Femur (tissue), 1 donor: Measurements from ENCODE around the gene ATP6AP2.
A peak's percentile ranks its signal among the peaks of the same experiment; 100 is the strongest.
"Not testable (repeated sequence)": the region's sequence is repeated elsewhere in the genome, so short reads cannot be mapped to it uniquely, and the experiment has no call there.

Experiments used
- DNase-seq: peaks from one replicate; pipeline ENCODE4 v3.0.0-alpha.2; 2017

ATP6AP2 gene

DNA sequence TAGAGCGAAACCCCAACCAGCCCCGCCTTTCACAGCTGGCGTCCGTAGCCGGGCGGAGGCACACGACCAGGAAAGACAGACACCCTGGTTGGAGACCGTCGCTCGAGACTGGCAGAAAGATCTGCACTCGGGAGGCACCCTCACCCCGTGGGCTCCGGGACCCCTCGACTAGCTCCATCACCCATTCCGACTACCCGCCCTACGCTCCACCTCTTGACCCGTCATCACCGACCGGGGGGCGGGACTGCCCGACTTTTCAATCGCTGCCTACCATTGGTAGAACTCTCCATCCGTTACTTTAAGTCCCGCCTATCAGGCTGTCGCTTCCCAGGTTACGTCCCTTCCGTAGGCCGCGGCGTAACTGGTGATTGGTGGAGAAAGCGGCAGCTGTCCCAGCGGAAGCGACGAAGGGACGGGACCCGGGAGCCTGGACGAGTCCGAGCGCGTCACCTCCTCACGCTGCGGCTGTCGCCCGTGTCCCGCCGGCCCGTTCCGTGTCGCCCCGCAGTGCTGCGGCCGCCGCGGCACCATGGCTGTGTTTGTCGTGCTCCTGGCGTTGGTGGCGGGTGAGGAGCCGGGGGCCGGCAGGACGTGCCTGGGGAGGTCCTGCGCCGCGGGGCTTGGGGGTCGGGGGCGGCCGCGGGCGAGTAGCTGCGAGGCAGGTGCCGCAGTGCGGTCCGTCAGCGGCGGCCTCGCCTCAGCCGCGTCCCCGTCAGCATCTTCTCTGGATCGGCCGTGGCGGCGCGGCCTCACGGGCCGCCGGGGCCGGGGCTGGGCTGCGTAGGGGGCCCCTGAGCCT is at the start of gene ATP6AP2:
Gene ATP6AP2, plus strand, starts transcription at position 434 of the 799 bp plus-strand sequence. Its CDS starts 96 bp downstream, at position 530.
- peak; percentile 95 for DNase-seq

GRCh38 chrX:40531056-40531826 is 49.5 kb upstream of the ATP6AP2 start:
- no peak for DNase-seq

- no peak for DNase-seq
These were observed 43.5 kb upstream of the ATP6AP2 start for GRCh38 chrX:40537310-40537709.

- DNase-seq = no peak
These were observed 42.4 kb upstream of the ATP6AP2 start for GRCh38 chrX:40538406-40538805.

- DNase-seq = peak; percentile 50
These were observed 41.3 kb upstream of the ATP6AP2 start for GRCh38 chrX:40539214-40540142.

DNA sequence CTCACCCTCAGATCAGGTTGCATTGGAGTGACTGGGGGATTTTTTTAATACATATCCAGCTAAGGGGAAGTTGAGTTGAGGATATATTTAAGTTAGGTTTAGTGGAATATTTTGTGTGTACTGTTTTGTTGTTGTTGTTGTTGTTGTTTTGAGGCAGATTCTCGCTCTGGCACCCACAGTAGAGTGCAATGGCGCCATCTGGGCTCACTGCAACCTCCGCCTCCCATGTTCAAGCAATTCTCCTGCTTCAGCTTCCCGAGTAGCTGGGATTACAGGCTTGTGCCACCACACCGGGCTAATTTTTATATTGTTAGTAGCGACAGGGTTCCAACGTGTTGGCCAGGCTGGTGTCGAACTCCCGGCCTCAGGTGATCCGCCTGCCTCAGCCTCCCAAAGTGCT is 38.6 kb upstream of the ATP6AP2 start:
- no peak for DNase-seq

DNA sequence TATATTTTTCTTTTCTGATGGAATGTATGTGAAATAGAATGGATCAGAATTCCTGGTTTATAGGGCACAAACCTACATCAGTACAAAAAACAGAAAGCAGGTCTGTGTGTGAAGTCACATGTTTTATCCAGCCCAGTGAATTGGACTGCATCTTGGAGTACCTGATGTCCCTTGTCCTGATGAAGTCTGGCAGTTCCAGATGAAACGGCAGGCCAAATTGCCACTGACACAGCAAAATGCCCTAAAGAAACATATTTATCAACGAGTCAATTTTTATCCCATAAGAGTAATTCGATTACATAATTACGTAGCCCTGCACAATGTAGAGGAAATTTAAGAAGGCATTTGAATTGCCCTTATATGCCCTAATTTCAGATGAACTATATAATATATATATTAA is 37.8 kb upstream of the ATP6AP2 start:
- DNase-seq = no peak

DNA sequence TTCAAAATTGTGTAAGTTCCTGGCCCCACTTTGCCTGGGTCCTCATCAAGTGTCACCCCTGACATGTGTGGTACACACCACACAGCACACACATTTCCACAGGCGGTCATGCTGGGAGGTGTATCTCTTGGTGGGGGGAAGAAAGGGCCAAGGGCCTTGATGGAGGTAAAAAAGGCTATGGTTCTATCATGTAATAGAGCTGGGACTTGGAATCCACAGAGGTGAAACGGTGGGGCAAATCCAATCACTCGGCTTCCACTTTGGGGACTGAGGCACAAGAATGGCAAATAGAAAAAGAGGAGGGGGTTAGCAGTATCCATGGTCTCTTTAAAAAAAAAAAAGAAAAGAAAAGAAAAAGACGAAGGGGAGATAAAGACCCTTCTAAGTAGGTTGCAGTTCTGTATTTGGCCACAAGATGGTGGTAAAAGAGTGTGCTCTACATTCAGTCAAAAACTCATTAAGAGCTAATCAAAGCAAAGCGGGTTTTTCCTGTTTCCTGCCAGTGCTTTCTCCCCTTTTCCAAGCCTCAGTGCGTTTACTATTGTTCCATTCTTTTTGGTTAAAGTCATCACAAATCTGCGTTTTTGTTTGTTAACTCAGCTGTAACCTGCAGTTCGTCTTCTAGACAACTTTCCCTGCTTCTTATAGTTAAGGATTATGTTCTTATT is 37.0 kb upstream of the ATP6AP2 start:
- no peak for DNase-seq

DNA sequence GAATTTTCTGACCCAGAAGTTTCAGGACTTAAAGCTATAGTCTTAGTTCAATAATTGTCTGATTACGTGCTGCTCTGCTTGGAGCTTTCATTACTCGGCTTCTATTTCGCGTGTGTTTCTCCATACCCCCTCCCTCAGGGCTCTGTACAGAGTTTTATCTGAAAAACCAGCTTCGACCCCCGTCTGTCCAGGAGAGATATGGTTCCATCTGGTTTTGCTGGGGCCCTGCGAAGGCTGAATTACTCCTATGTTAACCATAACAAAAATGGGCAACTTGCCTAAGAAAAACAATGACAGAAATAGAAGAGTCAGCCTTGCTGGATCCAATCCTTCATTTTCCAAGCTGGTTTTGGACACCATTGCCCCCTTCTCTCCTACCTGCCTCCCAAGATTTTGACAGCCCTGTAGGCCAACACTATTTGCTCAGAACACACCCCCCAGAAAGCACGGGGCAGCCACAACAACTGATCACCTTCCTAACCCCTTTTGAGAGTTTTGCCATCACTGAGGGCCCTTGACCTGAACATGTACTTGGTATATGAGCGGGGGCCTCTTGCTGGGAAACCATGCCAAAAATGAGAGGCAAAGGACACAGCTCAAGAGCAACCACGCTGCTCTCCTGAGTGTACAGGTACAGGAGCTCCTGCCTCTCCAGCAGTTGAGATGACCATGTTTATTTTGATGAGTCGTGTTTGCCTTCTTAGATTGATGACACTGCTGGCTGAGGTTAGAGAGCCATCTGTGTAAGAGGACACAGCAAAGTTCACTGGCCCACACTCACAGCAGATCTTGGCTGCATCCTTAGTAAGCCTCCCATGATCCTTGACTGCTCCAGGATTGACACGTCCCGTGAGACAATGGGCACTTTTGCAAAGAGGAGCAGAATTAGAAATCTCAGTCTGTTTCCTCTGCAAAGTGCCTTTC is 36.2 kb upstream of the ATP6AP2 start:
- DNase-seq = no peak

DNA sequence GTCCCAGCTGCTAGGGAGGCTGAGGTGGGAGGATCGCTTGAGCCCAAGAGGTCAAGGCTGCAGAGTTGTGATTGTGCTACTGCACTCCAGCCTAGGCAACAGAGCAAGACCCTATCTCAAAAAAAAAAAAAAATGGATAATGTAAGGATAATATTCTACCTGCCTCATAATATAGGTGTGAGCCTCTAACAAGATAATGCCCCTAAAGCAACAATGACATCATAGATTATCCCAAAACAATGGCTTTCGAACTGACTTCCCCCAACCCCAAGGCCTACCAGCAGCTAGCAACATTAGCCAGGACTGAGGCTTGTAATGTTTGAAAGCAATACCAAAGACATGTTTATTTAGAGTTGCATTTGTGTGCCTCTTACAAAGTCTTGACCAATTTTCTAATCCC is 33.9 kb upstream of the ATP6AP2 start:
- DNase-seq = no peak

DNA sequence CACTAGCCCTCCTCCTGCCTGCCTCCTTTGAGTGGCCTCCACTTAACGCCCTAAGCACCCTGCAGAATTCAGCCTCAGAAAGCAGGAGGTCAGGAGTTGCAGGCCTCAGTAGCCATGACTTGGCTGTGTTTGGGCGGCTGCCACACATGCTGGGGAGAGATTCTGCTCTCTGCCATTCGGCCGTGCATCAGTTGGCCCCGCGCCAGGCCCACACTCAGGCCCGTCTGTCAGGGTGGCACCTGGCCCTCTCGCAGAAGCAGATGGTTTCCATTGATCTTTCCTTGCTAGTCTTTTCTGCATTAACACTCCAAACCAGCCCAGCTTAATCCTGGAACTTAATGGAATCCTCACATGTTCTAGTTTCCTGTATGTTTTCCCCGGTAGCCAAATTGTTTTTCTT is 30.7 kb upstream of the ATP6AP2 start:
- peak; percentile 61 for DNase-seq

DNA sequence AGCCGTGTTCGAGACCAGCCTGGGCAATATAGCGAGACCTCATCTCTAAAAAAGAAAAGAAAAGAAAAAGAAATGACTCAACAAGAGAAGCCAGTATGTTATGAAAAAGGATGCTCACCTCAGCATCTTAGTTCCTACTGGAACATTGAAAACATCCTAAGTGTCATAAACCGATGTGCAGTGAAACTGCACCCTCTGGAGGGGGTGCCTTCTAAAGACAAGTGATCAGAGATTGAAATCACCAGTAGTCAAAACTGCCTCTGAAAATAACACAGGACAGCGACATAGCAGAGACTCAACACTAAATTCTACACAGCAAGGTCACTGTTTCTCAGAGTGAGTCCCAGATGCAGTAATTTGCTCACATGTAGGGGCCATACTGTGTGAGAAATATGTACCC is 28.0 kb upstream of the ATP6AP2 start:
- no peak for DNase-seq

DNA sequence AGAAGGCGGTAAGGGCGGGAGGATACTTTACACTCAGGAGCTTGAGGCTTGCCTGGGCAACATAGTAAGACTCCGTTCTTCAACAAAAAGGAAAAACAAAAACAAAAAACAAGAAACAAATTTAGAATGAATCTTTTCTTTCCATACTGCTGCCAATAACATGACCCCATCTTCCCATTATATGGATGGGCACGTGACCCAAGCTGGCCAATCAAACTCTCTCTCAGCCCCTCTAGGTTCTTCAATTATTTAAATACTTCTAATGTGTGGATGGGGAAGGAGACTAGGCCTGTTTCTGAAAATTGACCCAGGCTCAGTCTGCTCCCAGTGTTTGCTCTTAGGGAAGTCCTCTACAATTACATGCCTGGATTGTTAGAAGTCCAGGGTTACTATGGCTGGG is 22.2 kb upstream of the ATP6AP2 start:
- DNase-seq = no peak

DNA sequence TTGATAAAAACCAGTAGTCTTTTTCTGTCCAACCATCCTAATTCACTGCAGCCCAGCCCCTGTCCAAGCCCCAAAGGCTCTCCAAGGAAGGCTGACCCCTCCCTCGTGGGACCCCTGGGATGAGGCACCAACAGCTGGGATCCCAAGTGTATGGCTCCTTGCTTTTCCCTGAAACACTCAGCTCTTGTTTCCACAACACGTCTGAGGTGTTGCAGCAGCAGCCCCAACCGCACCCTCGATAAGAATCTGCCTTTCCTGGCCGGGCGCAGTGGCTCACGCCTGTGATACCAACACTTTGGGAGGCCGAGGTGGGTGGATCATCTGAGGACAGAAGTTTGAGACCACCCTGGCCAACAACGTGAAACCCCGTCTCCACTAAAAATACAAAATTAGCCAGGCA is 17.0 kb upstream of the ATP6AP2 start:
- DNase-seq = no peak

DNA sequence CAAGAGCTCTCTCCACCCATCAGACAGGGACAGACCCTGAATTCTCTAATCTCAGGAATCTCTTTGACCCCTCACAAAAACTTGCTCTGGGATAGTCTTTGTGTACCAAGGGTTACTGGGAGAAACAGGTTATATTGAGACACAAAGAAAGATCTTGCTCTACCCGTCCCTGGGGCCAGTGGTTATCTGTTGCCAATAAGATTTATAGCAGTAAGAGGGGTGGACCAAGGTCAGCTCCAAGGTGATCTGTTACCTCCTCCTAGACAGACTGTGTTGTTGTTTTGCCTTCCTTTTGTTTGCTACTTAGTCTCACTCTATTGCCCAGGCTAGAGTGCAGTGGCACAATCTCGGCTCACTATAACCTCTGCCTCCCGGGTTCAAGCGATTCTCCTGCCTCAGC is 16.3 kb upstream of the ATP6AP2 start:
- DNase-seq = no peak

- DNase-seq = no peak
These were observed 10.2 kb upstream of the ATP6AP2 start for GRCh38 chrX:40570346-40571093.

DNA sequence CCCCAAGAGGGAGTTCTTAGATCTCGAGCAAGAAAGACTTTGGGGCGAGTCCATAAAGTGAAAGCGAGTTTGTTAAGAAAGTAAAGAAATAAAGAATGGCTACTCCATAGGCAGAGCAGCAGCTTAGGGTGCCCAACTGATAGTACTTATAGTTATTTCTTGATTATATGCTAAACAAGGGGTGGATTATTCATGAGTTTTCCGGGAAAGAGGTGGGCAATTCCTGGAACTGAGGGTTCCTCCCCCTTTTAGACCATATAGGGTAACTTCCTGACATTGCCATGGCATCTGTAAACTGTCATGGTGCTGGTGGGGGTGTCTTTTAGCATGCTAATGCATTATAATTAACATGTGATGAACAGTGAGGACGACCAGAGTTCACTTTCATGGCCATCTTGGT is 9.6 kb upstream of the ATP6AP2 start:
- not testable (repeated sequence) for DNase-seq

DNA sequence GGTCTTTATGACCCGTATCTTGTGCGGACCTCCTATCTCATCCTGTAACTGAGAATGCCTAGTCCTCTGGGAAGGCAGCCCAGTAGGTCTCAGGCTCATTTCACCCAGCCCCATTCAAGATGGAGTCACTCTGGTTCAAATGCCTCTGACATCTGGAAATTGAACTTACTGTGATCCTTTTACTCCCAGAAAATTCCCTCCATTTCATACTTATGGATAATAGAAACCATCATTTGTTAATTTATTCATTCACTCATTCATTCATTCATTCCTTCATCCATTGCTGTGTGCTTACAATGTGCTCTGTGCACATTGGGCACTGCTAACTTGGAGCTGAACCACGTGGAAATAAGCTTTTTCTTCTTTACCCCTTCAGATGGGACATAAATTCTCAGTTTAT is 9.2 kb upstream of the ATP6AP2 start:
- DNase-seq = no peak

GRCh38 chrX:40573763-40574162 is 7.0 kb upstream of the ATP6AP2 start:
- DNase-seq = no peak

DNA sequence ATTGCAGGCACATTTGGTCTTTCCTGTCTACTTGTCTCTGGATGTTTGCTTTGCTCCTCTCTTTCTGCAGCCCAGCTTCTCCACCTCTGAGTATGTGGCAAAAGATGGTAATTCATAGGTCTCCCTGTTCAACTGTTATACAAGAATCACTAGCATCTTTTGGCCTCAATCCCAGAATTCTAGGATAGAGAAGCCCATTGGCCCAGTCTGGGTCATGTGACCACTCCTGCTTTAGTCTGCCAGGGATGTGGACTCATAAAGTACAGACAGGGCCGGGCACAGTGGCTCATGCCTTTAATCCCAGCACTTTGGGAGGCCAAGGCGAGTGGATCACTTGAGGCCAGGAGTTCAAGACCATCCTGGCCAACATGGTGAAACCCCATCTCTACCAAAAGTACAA is 5.4 kb upstream of the ATP6AP2 start:
- DNase-seq = not testable (repeated sequence)

GRCh38 chrX:40576291-40576690 is 4.5 kb upstream of the ATP6AP2 start:
- DNase-seq = no peak
